Endodermal cell (in vitro differentiated cells): ENCODE measurements around the gene HMBS. TPM values are rescaled to one million over a fixed set of nuclear protein-coding genes. Genes with fewer than 3 reads are reported as not detected.

ENCODE experiments used
- DNase-seq: peaks from one replicate; pipeline ENCODE4 v3.0.0-alpha.2; 2017
- H3K27ac ChIP-seq: 2 replicates; pipeline ENCODE4 v1.5.1; 2013; ENCODE audit warnings: mild to moderate bottlenecking, low read depth, low read length, moderate library complexity
- H3K27me3 ChIP-seq: 2 replicates; pipeline ENCODE4 v1.6.1; 2013; ENCODE audit warnings: mild to moderate bottlenecking, low read length, moderate library complexity; ENCODE audit not compliant: insufficient read depth, control insufficient read depth, poor library complexity, severe bottlenecking
- H3K36me3 ChIP-seq: 2 replicates; pipeline ENCODE4 v1.7.0; 2013; ENCODE audit warnings: mild to moderate bottlenecking, low read length, moderate library complexity; ENCODE audit not compliant: control insufficient read depth, insufficient read depth
- H3K4me1 ChIP-seq: one replicate; pipeline ENCODE4 v1.7.0; 2013; ENCODE audit warnings: low read length; ENCODE audit not compliant: control insufficient read depth, insufficient read depth
- H3K4me3 ChIP-seq: 2 replicates; pipeline ENCODE4 v1.5.1; 2013; ENCODE audit warnings: mild to moderate bottlenecking, low read length, moderate library complexity
- H3K9ac ChIP-seq: 2 replicates; pipeline ENCODE4 v1.6.1; 2013; ENCODE audit warnings: mild to moderate bottlenecking, low read length, moderate library complexity; ENCODE audit not compliant: poor library complexity, severe bottlenecking; ENCODE audit errors: extremely low read depth
- H3K9me3 ChIP-seq: 2 replicates; pipeline ENCODE4 v1.6.1; 2013; ENCODE audit warnings: mild to moderate bottlenecking, low read length, moderate library complexity; ENCODE audit not compliant: control insufficient read depth
- H3K27ac Mint-ChIP-seq: 2 replicates; pipeline ENCODE4 v1.8.0; 2020; ENCODE audit warnings: mixed read lengths
- H3K27me3 Mint-ChIP-seq: 2 replicates; pipeline ENCODE4 v1.8.0; 2021; ENCODE audit warnings: mild to moderate bottlenecking, mixed read lengths; ENCODE audit not compliant: insufficient read depth
- H3K36me3 Mint-ChIP-seq: 2 replicates; pipeline ENCODE4 v1.8.0; 2020; ENCODE audit warnings: low read depth, mixed read lengths
- H3K4me1 Mint-ChIP-seq: 2 replicates; pipeline ENCODE4 v1.8.0; 2020; ENCODE audit warnings: mixed read lengths
- H3K4me3 Mint-ChIP-seq: 2 replicates; pipeline ENCODE4 v1.8.0; 2020; ENCODE audit warnings: mild to moderate bottlenecking, moderate library complexity, mixed read lengths
- H3K9me3 Mint-ChIP-seq: 2 replicates; pipeline ENCODE4 v1.8.0; 2020; ENCODE audit warnings: mild to moderate bottlenecking, mixed read lengths
- WGBS, 2 experiments: methylation state at CpG; one replicate each; pipeline versions ENCODE4 v1.1.5 to v1.1.7; 2013; ENCODE audit warnings: missing lambda C conversion rate in 2 of 2, mixed read lengths in 1 of 2; ENCODE audit not compliant: insufficient coverage in 1 of 2, insufficient read length in 1 of 2; 5-methylcytosine and 5-hydroxymethylcytosine counted together
- total RNA-seq, 2 donors: library from RNA; stranded (reverse); fragmentation: NEBNext Ultra II Directional in 1 of 2; extraction: Animal tissue kit (Norgen Biotek cat#: 25700) in 1 of 2; gene quantifications; 2 replicates in 1 of 2; 3 replicates in 1 of 2; pipeline ENCODE4 v1.2.1, GENCODE V29; 2021
- TF ChIP-seq, protein P1 (sequence below): fragments of 200-600 bp; sonication (generic); conservative IDR thresholded peaks from 2 replicates; pipeline ENCODE4 v1.5.0; 2021; ENCODE audit warnings: antibody characterized with exemption, mild to moderate bottlenecking

HMBS gene
- total RNA-seq, 2 donors from 2014 or later: 45.9 to 54.8 TPM

DNA sequence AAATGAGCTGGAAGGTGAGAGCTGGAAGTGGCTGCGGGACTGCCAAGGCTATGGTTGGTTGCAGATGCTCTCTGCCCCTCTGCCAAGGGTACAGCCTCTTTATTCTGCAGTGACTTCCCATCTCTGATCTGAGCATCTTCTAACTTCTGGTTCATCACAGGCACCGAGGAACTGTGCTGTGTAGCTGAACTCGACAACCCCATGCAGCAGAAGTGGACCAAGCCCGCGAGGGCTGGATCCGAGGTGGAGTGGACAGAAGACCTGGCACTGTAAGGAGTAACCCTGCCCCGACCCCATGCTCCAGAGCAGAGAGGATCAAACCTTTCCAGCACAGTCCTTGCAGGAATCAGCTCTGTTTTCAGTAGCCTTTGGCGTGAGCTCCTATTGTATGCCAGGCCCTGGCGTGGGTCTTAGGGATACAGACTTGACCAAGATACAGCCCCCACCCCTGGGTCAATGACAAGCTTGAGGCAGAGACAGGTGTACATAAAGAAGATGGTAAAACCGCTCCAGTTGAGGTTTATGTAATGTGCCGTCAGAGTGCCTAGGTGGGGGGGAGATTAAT lies 26.8 kb downstream of the HMBS start:
- peaks cover 9% of the 10 kb centered on the region for H3K4me1 Mint-ChIP-seq
- Histone ChIP-seq H3K4me1 (peaks cover 4% of the 10 kb centered on the region), H3K27ac (no peak overlapping the region), H3K27me3 (peaks cover 18% of the 10 kb centered on the region), H3K9ac (no peak overlapping the region), H3K9me3 (no peaks in the 10 kb centered on the region), H3K4me3 (no peak overlapping the region), H3K36me3 (no peaks in the 10 kb centered on the region)
- TF ChIP-seq, protein P1, sequence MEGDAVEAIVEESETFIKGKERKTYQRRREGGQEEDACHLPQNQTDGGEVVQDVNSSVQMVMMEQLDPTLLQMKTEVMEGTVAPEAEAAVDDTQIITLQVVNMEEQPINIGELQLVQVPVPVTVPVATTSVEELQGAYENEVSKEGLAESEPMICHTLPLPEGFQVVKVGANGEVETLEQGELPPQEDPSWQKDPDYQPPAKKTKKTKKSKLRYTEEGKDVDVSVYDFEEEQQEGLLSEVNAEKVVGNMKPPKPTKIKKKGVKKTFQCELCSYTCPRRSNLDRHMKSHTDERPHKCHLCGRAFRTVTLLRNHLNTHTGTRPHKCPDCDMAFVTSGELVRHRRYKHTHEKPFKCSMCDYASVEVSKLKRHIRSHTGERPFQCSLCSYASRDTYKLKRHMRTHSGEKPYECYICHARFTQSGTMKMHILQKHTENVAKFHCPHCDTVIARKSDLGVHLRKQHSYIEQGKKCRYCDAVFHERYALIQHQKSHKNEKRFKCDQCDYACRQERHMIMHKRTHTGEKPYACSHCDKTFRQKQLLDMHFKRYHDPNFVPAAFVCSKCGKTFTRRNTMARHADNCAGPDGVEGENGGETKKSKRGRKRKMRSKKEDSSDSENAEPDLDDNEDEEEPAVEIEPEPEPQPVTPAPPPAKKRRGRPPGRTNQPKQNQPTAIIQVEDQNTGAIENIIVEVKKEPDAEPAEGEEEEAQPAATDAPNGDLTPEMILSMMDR: no peak
- DNase-seq: no peak
- H3K36me3 Mint-ChIP-seq: peaks cover 7% of the 10 kb centered on the region
- no peak overlapping the region for H3K27ac Mint-ChIP-seq
- H3K9me3 Mint-ChIP-seq: no peaks in the 10 kb centered on the region
- no peak overlapping the region for H3K4me3 Mint-ChIP-seq
- WGBS, 2 experiments: 89 to 96% methylated on average over 10 to 11 of the region's 11 CpGs
- H3K27me3 Mint-ChIP-seq: peaks cover 16% of the 10 kb centered on the region

DNA sequence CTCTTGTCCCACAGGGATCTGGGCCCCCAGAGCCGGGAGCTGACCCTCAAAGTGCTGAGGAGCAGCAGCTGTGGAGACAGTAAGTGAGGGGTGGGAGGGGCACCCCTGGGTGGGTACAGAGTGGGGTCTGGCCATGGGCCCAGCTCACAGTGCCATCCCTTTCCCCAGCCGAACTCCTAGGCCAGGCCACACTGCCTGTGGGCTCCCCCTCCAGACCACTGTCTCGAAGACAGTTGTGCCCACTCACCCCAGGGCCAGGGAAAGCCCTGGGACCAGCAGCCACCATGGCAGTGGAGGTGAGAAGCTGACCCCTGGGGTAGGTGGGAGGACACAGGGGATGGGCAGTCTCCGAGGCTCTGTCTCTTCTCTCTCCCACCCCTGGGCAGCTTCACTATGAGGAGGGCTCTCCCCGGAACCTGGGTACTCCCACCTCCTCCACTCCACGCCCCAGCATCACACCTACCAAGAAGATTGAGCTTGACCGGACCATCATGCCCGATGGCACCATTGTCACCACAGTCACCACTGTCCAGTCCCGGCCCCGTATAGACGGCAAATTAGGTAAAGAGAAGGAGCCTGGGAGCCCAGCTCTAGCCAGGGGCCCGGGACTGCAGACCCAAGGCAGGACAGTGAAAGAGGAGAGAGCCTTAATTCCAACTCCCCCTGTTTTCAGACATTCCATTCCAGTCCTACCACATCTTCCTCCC lies 27.8 kb downstream of the HMBS start:
- Histone ChIP-seq H3K9me3 (no peaks in the 10 kb centered on the region), H3K27ac (no peak overlapping the region), H3K4me1 (peaks cover 4% of the 10 kb centered on the region), H3K27me3 (peaks cover 18% of the 10 kb centered on the region), H3K9ac (no peak overlapping the region), H3K36me3 (no peaks in the 10 kb centered on the region), H3K4me3 (no peak overlapping the region)
- Mint-ChIP-seq H3K27ac (no peak overlapping the region), H3K9me3 (no peaks in the 10 kb centered on the region), H3K4me1 (peaks cover 4% of the 10 kb centered on the region), H3K36me3 (peaks cover 7% of the 10 kb centered on the region), H3K4me3 (no peak overlapping the region), H3K27me3 (peaks cover 16% of the 10 kb centered on the region)
- TF ChIP-seq, protein P1: no peak
- no peak for DNase-seq
- 83 to 88% methylated on average over 7 to 11 of the region's 12 CpGs for WGBS, 2 experiments

DNA sequence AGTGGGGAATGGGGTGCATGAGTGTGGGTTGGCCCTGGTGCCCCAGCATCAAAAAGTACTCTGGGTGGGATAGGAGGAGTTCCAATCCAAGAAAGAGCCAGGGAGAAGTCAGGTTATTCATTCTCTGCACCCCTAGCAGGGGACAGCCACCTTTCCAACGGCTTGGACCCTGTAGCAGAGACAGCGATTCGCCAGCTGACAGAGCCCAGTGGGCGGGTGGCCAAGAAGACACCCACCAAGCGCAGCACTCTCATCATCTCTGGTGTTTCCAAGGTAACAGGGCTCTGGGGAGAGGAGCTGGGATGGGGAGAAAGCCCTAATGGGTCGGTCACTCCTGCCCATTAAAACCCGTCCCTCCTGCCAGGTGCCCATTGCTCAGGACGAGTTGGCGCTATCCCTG lies 29.0 kb downstream of the HMBS start:
- Mint-ChIP-seq H3K9me3 (no peaks in the 10 kb centered on the region), H3K36me3 (peaks cover 7% of the 10 kb centered on the region), H3K27ac (no peak overlapping the region), H3K4me1 (no peaks in the 10 kb centered on the region), H3K27me3 (peaks cover 7% of the 10 kb centered on the region), H3K4me3 (no peak overlapping the region)
- TF ChIP-seq, protein P1: no peak
- H3K9me3 ChIP-seq: no peaks in the 10 kb centered on the region
- no peaks in the 10 kb centered on the region for H3K4me1 ChIP-seq
- DNase-seq: no peak
- no peak overlapping the region for H3K27ac ChIP-seq
- WGBS, 2 experiments: 83 to 97% methylated on average over 1 to 9 of the region's 9 CpGs
- H3K4me3 ChIP-seq: no peak overlapping the region
- no peaks in the 10 kb centered on the region for H3K36me3 ChIP-seq
- H3K9ac ChIP-seq: no peak overlapping the region
- H3K27me3 ChIP-seq: peaks cover 7% of the 10 kb centered on the region
